Measurements from ENCODE around the gene TGOLN2. TPM values are rescaled to one million over a fixed set of nuclear protein-coding genes. Genes with fewer than 3 reads are reported as not detected.

The TGOLN2 gene
- total RNA-seq, 1 experiment from 2014 or later, result 43.7 TPM

GRCh38 chr2:85377083-85377482 lies 49.3 kb upstream of the TGOLN2 start:
- H3K27ac Mint-ChIP-seq, result no peak overlapping the region
- H3K4me3 Mint-ChIP-seq, result no peak overlapping the region
- CTCF ChIA-PET, result interaction anchor here (1.3 to 2.0 kb wide), 2 partner anchors 14 to 175 kb away, joined by 4 read pairs; no protein-coding TSS in a partner anchor

DNA sequence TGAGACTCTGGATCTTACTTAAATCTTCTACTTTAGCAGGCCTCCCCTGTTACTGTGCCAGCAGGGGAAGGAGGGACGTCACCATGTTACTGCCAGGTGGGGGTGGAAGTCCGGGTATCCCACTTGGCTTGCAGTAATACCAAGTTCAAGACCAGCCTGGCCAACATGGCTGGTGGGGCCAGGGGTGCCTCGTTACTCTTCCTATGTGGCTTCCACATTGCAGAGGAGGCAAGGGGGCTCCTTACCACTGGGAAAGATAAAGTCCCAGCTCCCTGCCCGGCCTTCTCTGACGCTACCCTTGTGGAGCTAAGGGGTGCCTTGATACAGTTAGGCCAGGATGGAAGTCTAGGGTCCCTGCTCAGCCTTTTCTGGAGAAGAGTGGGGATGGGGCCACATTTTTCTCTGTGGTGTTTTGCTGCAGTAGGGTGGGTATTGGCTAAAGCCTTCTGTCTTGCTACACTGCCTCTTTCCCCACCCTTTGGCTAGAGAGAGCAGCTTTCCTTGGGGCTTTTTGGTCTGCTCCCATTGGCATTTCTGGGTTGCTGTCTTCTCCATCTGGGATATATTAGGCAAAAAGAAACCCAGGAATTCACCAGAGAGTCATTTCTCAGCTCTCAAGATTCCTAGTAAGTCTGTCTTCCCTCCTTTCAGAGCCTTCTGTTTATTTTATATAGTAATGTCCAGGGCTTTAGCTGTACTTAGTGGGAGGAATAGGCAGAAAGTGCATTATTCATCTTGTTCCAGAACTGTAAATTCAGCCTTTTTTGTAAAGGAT lies 48.7 kb upstream of the TGOLN2 start:
- no peak overlapping the region for H3K4me3 Mint-ChIP-seq
- CTCF ChIA-PET, result interaction anchor here (1.3 to 2.0 kb wide), 2 partner anchors 15 to 176 kb away, joined by 4 read pairs; no protein-coding TSS in a partner anchor
- no peak for ATAC-seq

More at GRCh38 chr2:85377083-85377482, 49.3 kb upstream of the TGOLN2 start:
- no peak for ATAC-seq
- TF ChIP-seq, protein P1, sequence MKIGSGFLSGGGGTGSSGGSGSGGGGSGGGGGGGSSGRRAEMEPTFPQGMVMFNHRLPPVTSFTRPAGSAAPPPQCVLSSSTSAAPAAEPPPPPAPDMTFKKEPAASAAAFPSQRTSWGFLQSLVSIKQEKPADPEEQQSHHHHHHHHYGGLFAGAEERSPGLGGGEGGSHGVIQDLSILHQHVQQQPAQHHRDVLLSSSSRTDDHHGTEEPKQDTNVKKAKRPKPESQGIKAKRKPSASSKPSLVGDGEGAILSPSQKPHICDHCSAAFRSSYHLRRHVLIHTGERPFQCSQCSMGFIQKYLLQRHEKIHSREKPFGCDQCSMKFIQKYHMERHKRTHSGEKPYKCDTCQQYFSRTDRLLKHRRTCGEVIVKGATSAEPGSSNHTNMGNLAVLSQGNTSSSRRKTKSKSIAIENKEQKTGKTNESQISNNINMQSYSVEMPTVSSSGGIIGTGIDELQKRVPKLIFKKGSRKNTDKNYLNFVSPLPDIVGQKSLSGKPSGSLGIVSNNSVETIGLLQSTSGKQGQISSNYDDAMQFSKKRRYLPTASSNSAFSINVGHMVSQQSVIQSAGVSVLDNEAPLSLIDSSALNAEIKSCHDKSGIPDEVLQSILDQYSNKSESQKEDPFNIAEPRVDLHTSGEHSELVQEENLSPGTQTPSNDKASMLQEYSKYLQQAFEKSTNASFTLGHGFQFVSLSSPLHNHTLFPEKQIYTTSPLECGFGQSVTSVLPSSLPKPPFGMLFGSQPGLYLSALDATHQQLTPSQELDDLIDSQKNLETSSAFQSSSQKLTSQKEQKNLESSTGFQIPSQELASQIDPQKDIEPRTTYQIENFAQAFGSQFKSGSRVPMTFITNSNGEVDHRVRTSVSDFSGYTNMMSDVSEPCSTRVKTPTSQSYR (CRISPR knock-in tag; IDR thresholded peaks at IDR 0.05), result no peak
- no peak for TF ChIP-seq ZNF232 (CRISPR knock-in tag; IDR thresholded peaks at IDR 0.05)
- TF ChIP-seq, protein P2, sequence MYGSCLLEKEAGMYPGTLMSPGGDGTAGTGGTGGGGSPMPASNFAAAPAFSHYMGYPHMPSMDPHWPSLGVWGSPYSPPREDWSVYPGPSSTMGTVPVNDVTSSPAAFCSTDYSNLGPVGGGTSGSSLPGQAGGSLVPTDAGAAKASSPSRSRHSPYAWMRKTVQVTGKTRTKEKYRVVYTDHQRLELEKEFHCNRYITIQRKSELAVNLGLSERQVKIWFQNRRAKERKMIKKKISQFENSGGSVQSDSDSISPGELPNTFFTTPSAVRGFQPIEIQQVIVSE (CRISPR knock-in tag; IDR thresholded peaks at IDR 0.05; ENCODE audit: borderline replicate concordance), result no peak
- H3K36me3 Mint-ChIP-seq, result peaks cover 50% of the 10 kb centered on the region
- POLR2A ChIA-PET, result no interaction called here
- no peaks in the 10 kb centered on the region for H3K27me3 Mint-ChIP-seq (ENCODE audit: low read depth)
- peaks cover 21% of the 10 kb centered on the region for H3K9me3 Mint-ChIP-seq
- DNase-seq (ENCODE audit: low spot score), result no peak
- no peaks in the 10 kb centered on the region for H3K4me1 Mint-ChIP-seq

More for the DNA sequence above, 48.7 kb upstream of the TGOLN2 start:
- peaks cover 19% of the 10 kb centered on the region for H3K9me3 Mint-ChIP-seq
- TF ChIP-seq E2F4 (CRISPR knock-in tag; IDR thresholded peaks at IDR 0.05; ENCODE audit: borderline replicate concordance, low read depth) (no peak), STAT6 (CRISPR knock-in tag; conservative IDR thresholded peaks at IDR 0.05; ENCODE audit: low read depth) (no peak), TEAD4 (CRISPR knock-in tag; IDR thresholded peaks at IDR 0.05) (no peak)
- TF ChIP-seq, protein P3, sequence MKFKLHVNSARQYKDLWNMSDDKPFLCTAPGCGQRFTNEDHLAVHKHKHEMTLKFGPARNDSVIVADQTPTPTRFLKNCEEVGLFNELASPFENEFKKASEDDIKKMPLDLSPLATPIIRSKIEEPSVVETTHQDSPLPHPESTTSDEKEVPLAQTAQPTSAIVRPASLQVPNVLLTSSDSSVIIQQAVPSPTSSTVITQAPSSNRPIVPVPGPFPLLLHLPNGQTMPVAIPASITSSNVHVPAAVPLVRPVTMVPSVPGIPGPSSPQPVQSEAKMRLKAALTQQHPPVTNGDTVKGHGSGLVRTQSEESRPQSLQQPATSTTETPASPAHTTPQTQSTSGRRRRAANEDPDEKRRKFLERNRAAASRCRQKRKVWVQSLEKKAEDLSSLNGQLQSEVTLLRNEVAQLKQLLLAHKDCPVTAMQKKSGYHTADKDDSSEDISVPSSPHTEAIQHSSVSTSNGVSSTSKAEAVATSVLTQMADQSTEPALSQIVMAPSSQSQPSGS (CRISPR knock-in tag; IDR thresholded peaks at IDR 0.05; ENCODE audit: borderline replicate concordance, low read depth), result no peak
- no peaks in the 10 kb centered on the region for H3K27me3 Mint-ChIP-seq (ENCODE audit: low read depth)
- POLR2A ChIA-PET, result no interaction called here
- H3K4me1 Mint-ChIP-seq, result no peaks in the 10 kb centered on the region
- no peak overlapping the region for H3K27ac Mint-ChIP-seq
- DNase-seq (ENCODE audit: low spot score), result no peak
- peaks cover 47% of the 10 kb centered on the region for H3K36me3 Mint-ChIP-seq
